Thyroid gland (tissue), 4 donors: Measurements from ENCODE around the gene ALS2. TPM values are rescaled to one million over a fixed set of nuclear protein-coding genes. Genes with fewer than 3 reads are reported as not detected.
A peak's percentile ranks its signal among the peaks of the same experiment; 100 is the strongest.

Experiments used
- DNase-seq, 2 donors: peaks; one replicate each; pipeline ENCODE4 v3.0.0-alpha.2; 2019
- H3K27ac ChIP-seq, 3 donors: fragments of 200-600 bp; sonication (generic); 1 replicate in 2 of 3; 2 replicates in 1 of 3; pipeline ENCODE4 v1.5.1; 2016 to 2019; ENCODE audit warnings: mild to moderate bottlenecking in 1 of 3, moderate library complexity in 1 of 3
- H3K27me3 ChIP-seq: fragments of 200-600 bp; sonication (generic); one replicate; pipeline ENCODE4 v1.5.1; 2019
- H3K36me3 ChIP-seq, 2 donors: fragments of 200-600 bp; sonication (generic); one replicate each; pipeline ENCODE4 v1.5.1; 2016 to 2019
- H3K4me1 ChIP-seq, 2 donors: fragments of 200-600 bp; sonication (generic); one replicate each; pipeline ENCODE4 v1.5.1; 2017 to 2019
- H3K4me3 ChIP-seq, 3 donors: fragments of 200-600 bp; sonication (generic); replicated peaks in 1 of 3; 1 replicate in 2 of 3; 2 replicates in 1 of 3; pipeline ENCODE4 v1.5.1; 2016; ENCODE audit warnings: mild to moderate bottlenecking in 1 of 3
- H3K9me3 ChIP-seq: fragments of 200-600 bp; sonication (generic); one replicate; pipeline ENCODE4 v1.5.1; 2017
- POLR2A ChIP-seq, 2 donors: fragments of 450-650 bp; IDR thresholded peaks; one replicate each; pipeline ENCODE4 v1.6.1; 2017; ENCODE audit warnings: antibody characterized with exemption in 2 of 2, mild to moderate bottlenecking in 2 of 2, moderate library complexity in 1 of 2
- WGBS, 2 donors: methylation state at CpG; one replicate each; pipeline ENCODE4 v1.1.5; 2017; 5-methylcytosine and 5-hydroxymethylcytosine counted together
- intact Hi-C: fragments of 100-400 bp; cut with DNase I; formaldehyde crosslinking; loops from one replicate; pipeline ENCODE4 v1.15.1; 2023
- total RNA-seq, 4 donors: library from RNA; depleted of rRNA; stranded (reverse); fragments of >200 nt; gene quantifications; one replicate each; pipeline ENCODE4 v1.2.3, GENCODE V29; 2016
- TF ChIP-seq, protein P1 (sequence below), 6 experiments: fragments of 200-600 bp in 3 of 6; fragments of 450-650 bp in 3 of 6; sonication (generic) in 3 of 6; IDR thresholded peaks; one replicate each; pipeline ENCODE4 v1.5.1; 2016 to 2019; ENCODE audit warnings: antibody characterized with exemption in 6 of 6, mild to moderate bottlenecking in 2 of 6, inconsistent platforms in 1 of 6, moderate library complexity in 1 of 6

ALS2 gene
- total RNA-seq, 4 donors from 2014 or later: 20.9 to 37.6 (median 29.9) TPM

DNA sequence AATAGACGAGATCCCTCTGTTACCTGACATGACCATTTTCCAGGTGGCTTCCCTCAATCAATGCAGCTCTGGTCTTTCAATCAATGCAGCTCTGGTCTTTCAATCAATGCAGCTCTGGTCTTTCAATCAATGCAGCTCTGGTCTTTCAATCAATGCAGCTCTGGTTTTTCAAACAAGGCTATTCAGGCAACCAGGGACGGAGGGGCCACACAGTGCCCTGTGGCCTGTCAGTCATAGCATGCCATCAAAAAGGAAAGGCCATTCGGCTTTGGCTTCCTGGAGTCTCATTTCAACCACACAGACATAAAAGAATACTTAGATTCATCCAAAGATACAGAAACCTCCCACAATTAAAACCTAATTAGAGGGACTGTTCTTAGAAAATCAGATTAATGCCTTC is 95.6 kb downstream of the ALS2 start:
- no peaks in the 10 kb centered on the region for H3K9me3 ChIP-seq
- 87 to 92% methylated on average over 3 of the region's 3 CpGs for WGBS, 2 donors
- no peak overlapping the region for H3K4me3 ChIP-seq
- no peaks in the 10 kb centered on the region for H3K4me1 ChIP-seq
- no peak for DNase-seq
- no peak for TF ChIP-seq POLR2A (IDR thresholded peaks at IDR 0.05)
- TF ChIP-seq, protein P1, sequence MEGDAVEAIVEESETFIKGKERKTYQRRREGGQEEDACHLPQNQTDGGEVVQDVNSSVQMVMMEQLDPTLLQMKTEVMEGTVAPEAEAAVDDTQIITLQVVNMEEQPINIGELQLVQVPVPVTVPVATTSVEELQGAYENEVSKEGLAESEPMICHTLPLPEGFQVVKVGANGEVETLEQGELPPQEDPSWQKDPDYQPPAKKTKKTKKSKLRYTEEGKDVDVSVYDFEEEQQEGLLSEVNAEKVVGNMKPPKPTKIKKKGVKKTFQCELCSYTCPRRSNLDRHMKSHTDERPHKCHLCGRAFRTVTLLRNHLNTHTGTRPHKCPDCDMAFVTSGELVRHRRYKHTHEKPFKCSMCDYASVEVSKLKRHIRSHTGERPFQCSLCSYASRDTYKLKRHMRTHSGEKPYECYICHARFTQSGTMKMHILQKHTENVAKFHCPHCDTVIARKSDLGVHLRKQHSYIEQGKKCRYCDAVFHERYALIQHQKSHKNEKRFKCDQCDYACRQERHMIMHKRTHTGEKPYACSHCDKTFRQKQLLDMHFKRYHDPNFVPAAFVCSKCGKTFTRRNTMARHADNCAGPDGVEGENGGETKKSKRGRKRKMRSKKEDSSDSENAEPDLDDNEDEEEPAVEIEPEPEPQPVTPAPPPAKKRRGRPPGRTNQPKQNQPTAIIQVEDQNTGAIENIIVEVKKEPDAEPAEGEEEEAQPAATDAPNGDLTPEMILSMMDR (IDR thresholded peaks at IDR 0.05): no peak
- intact Hi-C loops: no loop called here
- no peaks in the 10 kb centered on the region for H3K36me3 ChIP-seq
- H3K27me3 ChIP-seq: no peaks in the 10 kb centered on the region
- H3K27ac ChIP-seq: no peak overlapping the region

DNA sequence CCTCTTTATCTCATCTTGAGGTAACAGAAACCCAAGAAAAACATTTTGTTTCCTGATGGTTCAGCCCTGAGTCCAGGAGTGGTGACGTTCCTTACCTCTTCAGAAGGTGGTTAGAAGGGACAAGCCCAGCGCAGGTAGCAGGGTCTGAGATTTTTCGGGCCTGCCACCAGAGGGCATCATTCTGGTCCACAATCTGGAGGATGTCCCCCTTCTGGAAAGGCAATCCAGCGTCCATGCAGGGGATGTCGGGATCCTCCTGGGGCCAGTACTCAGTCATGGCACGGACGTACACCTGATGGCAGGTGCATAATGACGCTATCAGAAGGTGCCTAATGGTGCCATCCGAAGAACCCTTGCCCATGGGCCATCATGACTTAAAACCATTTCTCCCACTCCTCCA is 100.0 kb downstream of the ALS2 start:
- no peak overlapping the region for H3K27ac ChIP-seq
- TF ChIP-seq, protein P1 (IDR thresholded peaks at IDR 0.05): peak in 1 of 6 experiments; percentile 28
- no peak for TF ChIP-seq POLR2A (IDR thresholded peaks at IDR 0.05)
- no peaks in the 10 kb centered on the region for H3K4me1 ChIP-seq
- DNase-seq: peak in 1 of 2 donors; percentile 3
- H3K27me3 ChIP-seq: no peaks in the 10 kb centered on the region
- intact Hi-C loops: no loop called here
- H3K36me3 ChIP-seq: no peaks in the 10 kb centered on the region
- 41 to 46% methylated on average over 9 of the region's 9 CpGs for WGBS, 2 donors
- H3K4me3 ChIP-seq: no peak overlapping the region
- no peaks in the 10 kb centered on the region for H3K9me3 ChIP-seq

DNA sequence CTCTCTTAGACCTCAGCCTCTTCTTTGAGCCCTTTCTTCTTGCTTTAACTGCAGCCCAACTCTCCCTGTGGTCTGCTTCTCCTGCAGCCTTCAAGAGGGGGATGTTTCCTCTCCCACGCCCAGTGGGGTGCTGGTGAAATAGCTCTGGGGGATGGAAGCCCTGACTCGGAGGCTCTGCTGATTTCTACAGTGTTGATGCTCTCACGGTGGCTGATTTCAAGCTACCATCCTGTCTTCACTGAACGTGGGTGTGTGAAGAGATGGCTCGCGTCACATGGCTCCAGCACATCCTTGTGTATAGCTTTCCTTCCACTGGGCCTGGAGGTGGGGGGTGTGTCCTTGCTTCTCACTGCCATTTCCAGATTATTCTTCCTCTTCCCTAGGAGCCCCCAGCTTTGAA is 102.3 kb downstream of the ALS2 start:
- Histone ChIP-seq H3K4me3 (no peak overlapping the region), H3K36me3 (no peaks in the 10 kb centered on the region), H3K4me1 (no peaks in the 10 kb centered on the region), H3K27ac (no peak overlapping the region), H3K9me3 (no peaks in the 10 kb centered on the region), H3K27me3 (no peaks in the 10 kb centered on the region)
- 63 to 67% methylated on average over 6 of the region's 6 CpGs for WGBS, 2 donors
- intact Hi-C loops: no loop called here
- TF ChIP-seq, protein P1 (IDR thresholded peaks at IDR 0.05): no peak
- TF ChIP-seq POLR2A (IDR thresholded peaks at IDR 0.05): no peak
- no peak for DNase-seq

DNA sequence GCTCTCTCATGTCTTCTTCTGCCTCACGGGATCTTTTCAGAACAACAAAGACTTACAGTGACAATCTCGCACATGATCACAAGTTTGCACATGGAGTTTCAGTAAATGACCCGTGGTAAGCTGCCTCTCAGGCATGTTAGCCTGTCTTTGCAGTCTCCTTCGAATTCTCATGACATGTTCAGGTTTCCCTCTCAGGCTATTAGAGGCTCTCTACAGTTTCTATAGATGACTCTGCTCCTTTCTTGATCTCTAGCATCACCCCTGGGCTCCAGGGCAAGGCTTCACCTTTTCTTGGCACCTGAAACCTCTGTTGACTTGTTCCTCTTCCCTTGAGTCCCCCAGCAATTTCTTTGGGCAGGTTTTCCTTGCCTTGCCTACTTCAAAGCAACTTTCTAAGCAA is 105.3 kb downstream of the ALS2 start:
- DNase-seq: no peak
- H3K9me3 ChIP-seq: no peaks in the 10 kb centered on the region
- no peaks in the 10 kb centered on the region for H3K27me3 ChIP-seq
- intact Hi-C loops: no loop called here
- H3K36me3 ChIP-seq: no peaks in the 10 kb centered on the region
- 82 to 86% methylated on average over 4 of the region's 4 CpGs for WGBS, 2 donors
- H3K4me1 ChIP-seq: no peaks in the 10 kb centered on the region
- H3K4me3 ChIP-seq: no peak overlapping the region
- H3K27ac ChIP-seq: no peak overlapping the region
- no peak for TF ChIP-seq POLR2A (IDR thresholded peaks at IDR 0.05)
- TF ChIP-seq, protein P1 (IDR thresholded peaks at IDR 0.05): no peak

DNA sequence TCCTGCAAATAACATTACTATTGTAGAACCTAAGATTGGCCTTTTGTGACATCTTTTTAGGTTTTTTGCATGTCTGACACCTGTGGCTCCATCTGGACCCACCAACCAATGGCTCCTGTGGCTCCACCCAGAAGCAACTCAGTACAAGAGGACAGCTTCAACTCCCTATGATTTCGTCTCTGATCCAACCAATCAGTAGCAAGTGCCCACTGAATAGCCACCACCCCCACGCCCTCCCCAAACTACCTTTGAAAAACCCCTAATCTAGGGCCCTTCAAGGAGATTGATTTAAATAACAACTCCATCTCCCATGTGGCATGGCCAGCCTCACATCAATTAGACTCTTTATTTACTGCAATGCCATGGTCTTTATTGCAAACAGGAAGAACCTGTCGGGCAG is 105.9 kb downstream of the ALS2 start:
- Histone ChIP-seq H3K27me3 (no peaks in the 10 kb centered on the region), H3K9me3 (no peaks in the 10 kb centered on the region), H3K27ac (no peak overlapping the region), H3K36me3 (no peaks in the 10 kb centered on the region), H3K4me3 (no peak overlapping the region), H3K4me1 (no peaks in the 10 kb centered on the region)
- no peak for DNase-seq
- TF ChIP-seq, protein P1 (IDR thresholded peaks at IDR 0.05): no peak
- no peak for TF ChIP-seq POLR2A (IDR thresholded peaks at IDR 0.05)
- WGBS, 2 donors: 72 to 84% methylated on average over 3 of the region's 3 CpGs
- intact Hi-C loops: no loop called here
